Smooth muscle cell of the coronary artery (primary cell): ENCODE measurements around the gene NR1D2. TPM values are rescaled to one million over a fixed set of nuclear protein-coding genes. Genes with fewer than 3 reads are reported as not detected.

Experiments used
- total RNA-seq: library from RNA; depleted of rRNA; stranded (reverse); fragments of >200 nt; gene quantifications from 2 replicates; pipeline ENCODE4 v1.2.3, GENCODE V29; 2014; ENCODE audit warnings: low replicate concordance

The NR1D2 gene
- total RNA-seq: 20.1 and 32.1 TPM in 2 replicates

GRCh38 chr3:23944861-23945662 lies at the start of gene NR1D2:
NR1D2 (plus strand) TSS chr3:23945286; CDS start chr3:23945579, 293 bp downstream.

GRCh38 chr3:23916886-23917678 lies 28.0 kb upstream of the NR1D2 start, which contains the start of the genes NKIRAS1 and RPL15:
NKIRAS1 (minus strand) TSS chr3:23916990; CDS start chr3:23910904, 6,086 bp downstream.
RPL15 (plus strand) TSS chr3:23917132; CDS start chr3:23917860, 728 bp downstream.

Other genes with a start within 250 kb of the NR1D2 start
- 64.9 and 74.4 TPM in 2 replicates for gene UBE2E1, start 139.3 kb upstream of the NR1D2 start, total RNA-seq
- gene NKIRAS1, start 28.3 kb upstream of the NR1D2 start, total RNA-seq: 10.2 and 17.8 TPM in 2 replicates
- 2,699 and 2,846 TPM in 2 replicates for gene RPL15, start 28.2 kb upstream of the NR1D2 start, total RNA-seq